Nephron progenitor cell (in vitro differentiated cells): Measurements from ENCODE around the gene NDUFS6.
A peak's percentile ranks its signal among the peaks of the same experiment; 100 is the strongest.

Experiments
- DNase-seq: peaks from one replicate; pipeline ENCODE4 v3.0.0; 2021
- H3K27ac Mint-ChIP-seq: 2 replicates; pipeline ENCODE4 v1.8.0; 2021; ENCODE audit warnings: mild to moderate bottlenecking, moderate library complexity, mixed read lengths
- H3K27me3 Mint-ChIP-seq: 2 replicates; pipeline ENCODE4 v1.8.0; 2021; ENCODE audit warnings: mild to moderate bottlenecking, low read depth, mixed read lengths; ENCODE audit not compliant: poor library complexity
- H3K36me3 Mint-ChIP-seq: 2 replicates; pipeline ENCODE4 v1.8.0; 2021; ENCODE audit warnings: low read depth, mixed read lengths
- H3K4me1 Mint-ChIP-seq: 2 replicates; pipeline ENCODE4 v1.8.0; 2021; ENCODE audit warnings: mixed read lengths
- H3K4me3 Mint-ChIP-seq: 2 replicates; pipeline ENCODE4 v1.8.0; 2021; ENCODE audit warnings: mild to moderate bottlenecking, moderate library complexity, mixed read lengths
- H3K9me3 Mint-ChIP-seq: 2 replicates; pipeline ENCODE4 v1.8.0; 2021; ENCODE audit warnings: mild to moderate bottlenecking, moderate library complexity, mixed read lengths
- TF ChIP-seq, protein P1 (sequence below): fragments of 200-600 bp; sonication (generic); IDR thresholded peaks from 2 replicates; pipeline ENCODE4 v1.5.0; 2021; ENCODE audit warnings: antibody characterized with exemption

The NDUFS6 gene

DNA sequence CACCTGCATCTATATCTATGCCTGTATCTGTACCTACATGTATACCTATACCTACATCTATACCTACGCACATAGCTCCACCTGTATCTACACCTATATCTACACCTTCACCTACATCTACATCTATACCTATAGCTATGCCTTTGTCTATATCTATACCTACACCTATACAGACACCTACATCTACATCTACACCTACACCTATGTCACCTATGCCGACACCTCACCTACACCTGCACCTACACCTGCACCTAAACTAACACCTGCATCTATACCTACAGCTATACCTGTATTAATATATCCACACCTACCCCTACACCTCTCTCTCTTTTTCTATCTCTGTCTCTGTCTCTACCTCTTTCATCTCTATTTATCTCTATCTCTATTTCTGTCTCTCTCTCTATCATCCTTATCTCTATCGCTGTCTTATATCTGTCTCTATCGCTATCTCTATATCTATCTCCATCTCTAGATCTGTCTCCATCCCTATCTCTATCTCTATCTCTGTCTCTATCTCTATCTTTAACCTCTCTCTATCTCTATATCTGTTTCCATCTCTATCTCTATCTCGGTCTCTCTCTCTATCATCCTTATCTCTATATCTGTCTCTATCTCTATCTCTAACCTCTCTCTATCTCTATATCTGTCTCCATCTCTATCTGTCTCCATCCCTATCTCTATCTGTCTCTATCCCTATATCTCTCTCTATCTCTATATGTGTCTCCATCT is 43.7 kb downstream of the NDUFS6 start:
- Mint-ChIP-seq H3K4me3 (no peak overlapping the region), H3K27ac (no peak overlapping the region), H3K27me3 (peaks cover 34% of the 10 kb centered on the region), H3K9me3 (no peaks in the 10 kb centered on the region), H3K36me3 (no peaks in the 10 kb centered on the region), H3K4me1 (peaks cover 35% of the 10 kb centered on the region)
- DNase-seq: no peak
- TF ChIP-seq, protein P1, sequence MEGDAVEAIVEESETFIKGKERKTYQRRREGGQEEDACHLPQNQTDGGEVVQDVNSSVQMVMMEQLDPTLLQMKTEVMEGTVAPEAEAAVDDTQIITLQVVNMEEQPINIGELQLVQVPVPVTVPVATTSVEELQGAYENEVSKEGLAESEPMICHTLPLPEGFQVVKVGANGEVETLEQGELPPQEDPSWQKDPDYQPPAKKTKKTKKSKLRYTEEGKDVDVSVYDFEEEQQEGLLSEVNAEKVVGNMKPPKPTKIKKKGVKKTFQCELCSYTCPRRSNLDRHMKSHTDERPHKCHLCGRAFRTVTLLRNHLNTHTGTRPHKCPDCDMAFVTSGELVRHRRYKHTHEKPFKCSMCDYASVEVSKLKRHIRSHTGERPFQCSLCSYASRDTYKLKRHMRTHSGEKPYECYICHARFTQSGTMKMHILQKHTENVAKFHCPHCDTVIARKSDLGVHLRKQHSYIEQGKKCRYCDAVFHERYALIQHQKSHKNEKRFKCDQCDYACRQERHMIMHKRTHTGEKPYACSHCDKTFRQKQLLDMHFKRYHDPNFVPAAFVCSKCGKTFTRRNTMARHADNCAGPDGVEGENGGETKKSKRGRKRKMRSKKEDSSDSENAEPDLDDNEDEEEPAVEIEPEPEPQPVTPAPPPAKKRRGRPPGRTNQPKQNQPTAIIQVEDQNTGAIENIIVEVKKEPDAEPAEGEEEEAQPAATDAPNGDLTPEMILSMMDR: no peak

DNA sequence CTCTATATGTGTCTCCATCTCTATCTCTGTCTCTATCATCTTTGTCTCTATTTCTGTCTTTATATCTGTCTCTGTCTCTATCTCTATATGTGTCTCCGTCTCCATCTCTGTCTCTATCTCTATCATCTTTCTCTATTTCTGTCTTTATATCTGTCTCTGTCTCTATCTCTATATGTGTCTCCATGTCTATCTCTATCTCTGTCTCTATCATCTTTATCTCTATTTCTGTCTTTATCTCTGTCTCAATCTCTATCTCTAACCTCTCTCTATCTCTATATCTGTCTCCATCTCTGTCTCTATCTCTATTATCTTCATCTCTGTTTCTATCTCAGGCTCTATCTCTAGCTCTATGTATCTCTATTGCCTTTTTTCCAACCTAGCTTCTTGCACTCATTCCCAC is 44.5 kb downstream of the NDUFS6 start:
- no peak overlapping the region for H3K4me3 Mint-ChIP-seq
- H3K36me3 Mint-ChIP-seq: no peaks in the 10 kb centered on the region
- no peak overlapping the region for H3K27ac Mint-ChIP-seq
- H3K4me1 Mint-ChIP-seq: peaks cover 34% of the 10 kb centered on the region
- H3K27me3 Mint-ChIP-seq: peaks cover 42% of the 10 kb centered on the region
- TF ChIP-seq, protein P1: no peak
- H3K9me3 Mint-ChIP-seq: no peaks in the 10 kb centered on the region
- no peak for DNase-seq

DNA sequence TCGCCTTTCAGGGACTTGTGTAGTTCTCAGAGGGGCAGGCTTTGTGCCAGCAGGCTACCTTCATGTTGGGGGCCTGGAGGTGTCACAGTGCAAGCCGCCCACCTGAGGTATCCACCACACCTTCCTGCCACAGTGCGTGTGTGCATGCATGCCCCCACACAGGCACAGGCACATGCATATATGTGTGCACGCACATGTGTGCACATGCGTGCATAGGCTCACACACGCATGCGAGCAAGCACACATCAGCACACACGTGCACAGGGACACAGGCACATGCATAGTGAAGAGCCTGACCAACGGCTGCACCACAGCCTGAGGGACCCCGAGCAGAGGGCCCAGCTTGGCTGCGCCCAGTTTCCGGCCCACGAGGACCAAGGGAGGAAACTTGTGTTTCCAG is 45.4 kb downstream of the NDUFS6 start:
- Mint-ChIP-seq H3K27ac (peak overlapping the region; percentile 51), H3K9me3 (no peaks in the 10 kb centered on the region), H3K4me1 (peaks cover 36% of the 10 kb centered on the region), H3K4me3 (no peak overlapping the region), H3K36me3 (no peaks in the 10 kb centered on the region), H3K27me3 (peaks cover 51% of the 10 kb centered on the region)
- TF ChIP-seq, protein P1: no peak
- DNase-seq: no peak

DNA sequence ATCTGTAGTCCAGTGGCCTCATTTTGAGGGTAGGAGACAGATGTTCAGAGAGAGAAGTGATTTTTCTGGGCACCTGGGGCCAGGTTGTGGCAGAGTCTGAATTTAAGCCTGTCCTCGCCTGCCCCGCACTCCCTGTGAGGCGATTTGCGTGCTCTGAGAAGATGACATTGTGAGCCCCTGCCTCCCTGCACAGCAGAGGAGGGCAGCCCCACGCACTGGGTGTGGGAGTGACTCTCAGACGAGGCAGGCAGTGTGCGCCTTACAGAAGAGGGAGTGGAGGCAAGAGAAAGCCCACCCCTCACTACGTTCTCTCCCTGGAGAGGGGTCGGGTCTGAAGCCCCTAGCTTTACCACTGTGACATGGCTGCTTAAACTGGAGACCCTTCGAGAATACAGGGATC is 45.8 kb downstream of the NDUFS6 start:
- TF ChIP-seq, protein P1: no peak
- no peaks in the 10 kb centered on the region for H3K36me3 Mint-ChIP-seq
- H3K27me3 Mint-ChIP-seq: peaks cover 56% of the 10 kb centered on the region
- H3K27ac Mint-ChIP-seq: peak overlapping the region; percentile 51
- no peaks in the 10 kb centered on the region for H3K9me3 Mint-ChIP-seq
- no peak for DNase-seq
- peaks cover 37% of the 10 kb centered on the region for H3K4me1 Mint-ChIP-seq
- H3K4me3 Mint-ChIP-seq: no peak overlapping the region

DNA sequence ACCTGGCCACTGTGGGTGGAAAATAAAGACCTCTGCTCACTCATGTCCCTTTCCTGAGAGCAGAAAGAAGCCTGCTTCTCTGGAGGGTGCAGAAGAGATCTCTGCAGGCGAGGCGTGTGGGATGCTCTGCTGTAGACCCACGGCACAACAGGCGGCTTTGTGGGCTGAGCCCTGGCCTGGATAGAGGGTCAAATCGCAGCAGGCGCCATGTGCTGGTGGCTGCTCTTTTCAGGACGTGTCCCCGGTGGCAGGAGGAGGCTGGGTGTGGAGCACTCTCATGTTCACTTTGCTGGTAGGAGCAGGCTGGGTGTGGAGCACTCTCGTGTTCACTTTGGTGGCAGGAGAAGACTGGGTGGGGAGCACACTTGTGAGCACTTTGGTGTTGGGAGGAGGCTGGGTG is 46.4 kb downstream of the NDUFS6 start:
- no peak for DNase-seq
- Mint-ChIP-seq H3K4me1 (peaks cover 32% of the 10 kb centered on the region), H3K27me3 (peaks cover 60% of the 10 kb centered on the region), H3K27ac (no peak overlapping the region), H3K9me3 (no peaks in the 10 kb centered on the region), H3K36me3 (no peaks in the 10 kb centered on the region), H3K4me3 (no peak overlapping the region)
- TF ChIP-seq, protein P1: no peak
